Caco-2 (cell line): ENCODE results near the gene OR2L13. TPM values are rescaled to one million over a fixed set of nuclear protein-coding genes. Genes with fewer than 3 reads are reported as not detected.

ENCODE experiments used
- Bru-seq: library from RNA; stranded (reverse); fragments of 400-500 nt; gene quantifications from one replicate; lab custom pipeline; 2021; lab: Mats Ljungman, UMichigan
- BruChase-seq, 2 experiments: library from RNA; stranded (reverse); fragments of 400-500 nt; gene quantifications; one replicate each; lab custom pipeline; 2021; lab: Mats Ljungman, UMichigan
- BruUV-seq: library from RNA; stranded (reverse); fragments of 400-500 nt; replicated peaks from 2 replicates; lab custom pipeline; 2021; lab: Mats Ljungman, UMichigan
- CTCF ChIA-PET: fragments of 300-600 bp; sonication (Branson Sonifier 250); formaldehyde crosslinking; loops from one replicate; lab custom pipeline; 2022; ENCODE audit warnings: antibody characterized with exemption; lab: Charles Lee
- POLR2A ChIA-PET: fragments of 300-600 bp; sonication (Branson Sonifier 250); formaldehyde crosslinking; loops from one replicate; lab custom pipeline; 2022; ENCODE audit warnings: antibody characterized with exemption; lab: Charles Lee
- DNase-seq, 2 experiments: peaks; one replicate each; pipeline versions ENCODE4 v3.0.0 to v3.0.0-alpha.2; 2020 to 2022
- H3K27me3 ChIP-seq: replicated peaks from 2 replicates; pipeline ENCODE4 v1.6.0; 2011; ENCODE audit warnings: low read length; ENCODE audit not compliant: control insufficient read depth, insufficient read depth
- H3K36me3 ChIP-seq: 2 replicates; pipeline ENCODE4 v1.5.1; 2011; ENCODE audit warnings: low read length; ENCODE audit not compliant: control insufficient read depth, insufficient read depth
- H3K4me1 ChIP-seq: fragments of 250-450 bp; sonication (Bioruptor Pico); 2 replicates; pipeline ENCODE4 v1.5.1; 2020; ENCODE audit warnings: mild to moderate bottlenecking
- H3K4me3 ChIP-seq: 2 replicates; pipeline ENCODE4 v1.5.1; 2011; ENCODE audit warnings: low read depth, mild to moderate bottlenecking, control low read depth, low read length
- H3K9me3 ChIP-seq: fragments of 250-450 bp; sonication (Bioruptor Pico); 2 replicates; pipeline ENCODE4 v1.5.1; 2020; ENCODE audit warnings: mild to moderate bottlenecking, moderate library complexity
- H3K27ac Mint-ChIP-seq: one replicate; pipeline ENCODE4 v1.8.0; 2022; ENCODE audit warnings: mixed read lengths; ENCODE audit not compliant: unreplicated experiment
- H3K27me3 Mint-ChIP-seq: one replicate; pipeline ENCODE4 v1.8.0; 2022; ENCODE audit warnings: mixed read lengths; ENCODE audit not compliant: insufficient read depth, unreplicated experiment
- H3K36me3 Mint-ChIP-seq: one replicate; pipeline ENCODE4 v1.8.0; 2022; ENCODE audit warnings: mild to moderate bottlenecking, mixed read lengths; ENCODE audit not compliant: insufficient read depth, unreplicated experiment
- H3K4me1 Mint-ChIP-seq: one replicate; pipeline ENCODE4 v1.8.0; 2022; ENCODE audit warnings: low read depth, mixed read lengths; ENCODE audit not compliant: unreplicated experiment
- H3K4me3 Mint-ChIP-seq: one replicate; pipeline ENCODE4 v1.8.0; 2022; ENCODE audit warnings: mild to moderate bottlenecking, moderate library complexity, mixed read lengths; ENCODE audit not compliant: unreplicated experiment
- H3K9me3 Mint-ChIP-seq: one replicate; pipeline ENCODE4 v1.8.0; 2022; ENCODE audit warnings: mixed read lengths; ENCODE audit not compliant: unreplicated experiment
- CTCF ChIP-seq, 2 experiments: fragments of 200-600 bp in 1 of 2; IDR thresholded peaks; 1 replicate in 1 of 2; 2 replicates in 1 of 2; pipeline versions ENCODE4 v1.5.1 to v1.8.0; 2011 to 2022; ENCODE audit warnings: antibody characterized with exemption in 1 of 2, control low read depth in 1 of 2, inconsistent platforms in 1 of 2, low read depth in 1 of 2, low read length in 1 of 2, mild to moderate bottlenecking in 1 of 2, moderate library complexity in 1 of 2; ENCODE audit not compliant: insufficient read depth in 1 of 2, severe bottlenecking in 1 of 2, unreplicated experiment in 1 of 2
- intact Hi-C: fragments of 100-400 bp; cut with micrococcal nuclease; formaldehyde crosslinking; loops from one replicate; pipeline ENCODE4 v1.10.0; 2022; ENCODE audit not compliant: unreplicated experiment
- long read RNA-seq: library from polyadenylated mRNA; stranded (forward); transcript quantifications from one replicate; pipeline ENCODE4 v2.0.0, GENCODE V29; 2022
- total RNA-seq: library from RNA; stranded (reverse); gene quantifications from 2 replicates; pipeline ENCODE4 v1.2.3, GENCODE V29; 2022

Gene OR2L13
- total RNA-seq (not detected in 2 replicates), Bru-seq, nascent RNA (not detected), BruChase-seq, experiment 1, labeled RNA remaining after a 2-hour chase (not detected), BruChase-seq, experiment 2, labeled RNA remaining after a 6-hour chase (not detected)
- long read RNA-seq: 0 reads

DNA sequence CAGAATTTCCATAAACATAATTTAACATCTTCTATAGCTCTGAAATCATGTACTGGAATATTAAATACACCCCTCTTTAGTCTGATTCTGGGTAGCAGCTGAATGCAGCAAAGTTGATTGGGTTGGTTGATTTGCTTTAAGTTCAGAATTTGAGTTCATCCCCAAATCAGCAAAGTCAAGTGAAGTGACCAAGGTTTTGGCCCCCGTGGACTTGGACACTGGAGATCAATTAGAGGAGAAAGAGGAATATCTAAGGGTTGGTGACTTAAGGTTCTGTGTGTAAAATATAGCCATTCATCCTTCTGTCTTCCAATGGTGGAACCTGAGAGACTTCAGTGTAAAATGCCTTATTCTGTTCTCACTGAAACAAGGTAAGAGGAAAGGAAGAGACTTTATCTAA lies at the start of gene OR2L13:
Gene OR2L13 (plus strand): TSS at position 301 of the 400 bp plus-strand sequence. CDS start 4,192 bp downstream, outside the sequence.
- H3K9me3 ChIP-seq: no peaks in the 10 kb centered on the region
- no TSS peak for BruUV-seq
- peaks cover 26% of the 10 kb centered on the region for H3K9me3 Mint-ChIP-seq
- no peak for DNase-seq
- H3K36me3 ChIP-seq: no peaks in the 10 kb centered on the region
- CTCF ChIA-PET: no interaction called here
- no peaks in the 10 kb centered on the region for H3K36me3 Mint-ChIP-seq
- H3K4me3 Mint-ChIP-seq: no peak within 1 kb of the TSS
- intact Hi-C loops: no loop called here
- H3K27me3 Mint-ChIP-seq: no peaks in the 10 kb centered on the region
- no peak within 1 kb of the TSS for H3K4me3 ChIP-seq
- no peak for TF ChIP-seq CTCF (IDR thresholded peaks at IDR 0.05; ENCODE audit: insufficient read depth in 1 of 2, low read depth in 1 of 2, low read length in 1 of 2, severe bottlenecking in 1 of 2, unreplicated experiment in 1 of 2)
- no peak within 1 kb of the TSS for H3K27ac Mint-ChIP-seq
- no peaks in the 10 kb centered on the region for H3K27me3 ChIP-seq
- no peaks in the 10 kb centered on the region for H3K4me1 ChIP-seq
- no peaks in the 10 kb centered on the region for H3K4me1 Mint-ChIP-seq
- POLR2A ChIA-PET: no interaction called here

DNA sequence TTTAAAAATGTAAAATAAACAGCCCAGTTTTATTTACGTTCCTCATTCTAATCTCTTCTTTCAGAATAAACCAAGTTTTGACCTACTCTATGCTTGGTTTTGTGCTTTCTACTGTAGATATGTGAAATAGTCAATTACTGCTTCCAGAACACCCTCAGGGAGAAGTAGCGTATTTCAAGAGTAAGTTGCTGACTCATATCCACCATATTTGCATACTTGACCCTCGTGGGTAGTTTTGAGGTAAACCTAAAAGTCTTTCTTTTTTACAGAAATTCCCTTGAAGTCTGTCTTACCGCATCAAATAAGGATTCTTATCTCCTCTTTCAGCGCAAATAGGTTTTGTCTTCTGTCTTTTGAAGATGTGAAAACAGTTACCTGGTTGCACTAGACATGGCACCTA lies 49.8 kb upstream of the OR2L13 start:
- no peaks in the 10 kb centered on the region for H3K27me3 Mint-ChIP-seq
- no peaks in the 10 kb centered on the region for H3K9me3 ChIP-seq
- H3K9me3 Mint-ChIP-seq: peaks cover 32% of the 10 kb centered on the region
- intact Hi-C loops: no loop called here
- H3K4me1 ChIP-seq: no peaks in the 10 kb centered on the region
- no TSS peak for BruUV-seq
- H3K36me3 Mint-ChIP-seq: no peaks in the 10 kb centered on the region
- TF ChIP-seq CTCF (IDR thresholded peaks at IDR 0.05; ENCODE audit: insufficient read depth in 1 of 2, low read depth in 1 of 2, low read length in 1 of 2, severe bottlenecking in 1 of 2, unreplicated experiment in 1 of 2): no peak
- CTCF ChIA-PET: interaction anchor here (0.6 kb wide), 1 partner anchor 160 kb away, joined by 3 read pairs; no protein-coding TSS in a partner anchor
- no peak overlapping the region for H3K27ac Mint-ChIP-seq
- H3K4me3 ChIP-seq: no peak overlapping the region
- H3K4me1 Mint-ChIP-seq: no peaks in the 10 kb centered on the region
- H3K36me3 ChIP-seq: no peaks in the 10 kb centered on the region
- no peak overlapping the region for H3K4me3 Mint-ChIP-seq
- no peaks in the 10 kb centered on the region for H3K27me3 ChIP-seq
- no peak for DNase-seq
- POLR2A ChIA-PET: no interaction called here

DNA sequence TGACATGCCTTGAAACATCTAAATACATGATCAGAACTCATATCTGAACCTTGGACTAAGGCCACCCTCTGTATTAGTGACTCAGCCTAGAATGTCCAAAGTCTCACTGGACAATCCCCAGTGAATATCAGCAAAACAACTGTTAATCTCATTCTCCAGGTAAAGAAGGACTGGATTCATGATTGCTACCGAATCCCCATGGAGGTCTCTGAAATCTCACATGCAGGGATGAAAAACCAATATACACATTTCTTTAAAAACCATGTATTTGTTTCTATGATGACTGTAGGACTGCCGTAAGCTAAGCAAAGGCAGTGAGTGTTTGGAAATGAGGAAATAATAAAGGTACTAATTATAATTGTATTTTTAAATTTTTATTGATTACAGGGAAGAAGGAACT lies 48.4 kb upstream of the OR2L13 start, which contains the start of gene OR2L3:
Gene OR2L3 (plus strand): TSS at position 301 of the 400 bp plus-strand sequence. CDS start 13,846 bp downstream, outside the sequence.
- peaks cover 26% of the 10 kb centered on the region for H3K9me3 Mint-ChIP-seq
- H3K4me3 Mint-ChIP-seq: no peak within 1 kb of the TSS

More for the DNA sequence above, 48.4 kb upstream of the OR2L13 start, which contains the start of gene OR2L3:
- Mint-ChIP-seq H3K4me1 (no peaks in the 10 kb centered on the region), H3K27ac (no peak within 1 kb of the TSS), H3K27me3 (no peaks in the 10 kb centered on the region), H3K36me3 (no peaks in the 10 kb centered on the region)
- no peak within 1 kb of the TSS for H3K4me3 ChIP-seq
- intact Hi-C loops: no loop called here
- CTCF ChIA-PET: no interaction called here
- H3K36me3 ChIP-seq: no peaks in the 10 kb centered on the region
- H3K27me3 ChIP-seq: no peaks in the 10 kb centered on the region
- H3K4me1 ChIP-seq: no peaks in the 10 kb centered on the region
- no peak for TF ChIP-seq CTCF (IDR thresholded peaks at IDR 0.05; ENCODE audit: insufficient read depth in 1 of 2, low read depth in 1 of 2, low read length in 1 of 2, severe bottlenecking in 1 of 2, unreplicated experiment in 1 of 2)
- POLR2A ChIA-PET: no interaction called here
- no peaks in the 10 kb centered on the region for H3K9me3 ChIP-seq
- DNase-seq: no peak
- no TSS peak for BruUV-seq
